KOPT-K1 (cell line): ENCODE measurements around the gene SLC35D1.
"Not testable (repeated sequence)": the region's sequence is repeated elsewhere in the genome, so short reads cannot be mapped to it uniquely, and the experiment has no call there.

ENCODE experiments used
- H3K27ac ChIP-seq: fragments of 200-600 bp; sonication (generic); 2 replicates; pipeline ENCODE4 v1.5.1; 2016; ENCODE audit warnings: antibody characterized with exemption, mild to moderate bottlenecking, low read depth, low read length; ENCODE audit not compliant: poor library complexity, severe bottlenecking
- H3K36me3 ChIP-seq: fragments of 200-600 bp; sonication (generic); 2 replicates; pipeline ENCODE4 v1.5.1; 2017; ENCODE audit warnings: antibody characterized with exemption, mild to moderate bottlenecking, low read length, moderate library complexity; ENCODE audit not compliant: insufficient read depth
- H3K9me3 ChIP-seq: fragments of 200-600 bp; sonication (generic); 2 replicates; pipeline ENCODE4 v1.5.1; 2017; ENCODE audit warnings: antibody characterized with exemption, low read length, mild to moderate bottlenecking; ENCODE audit not compliant: insufficient read depth, poor library complexity, severe bottlenecking

The SLC35D1 gene

GRCh38 chr1:66982561-66983260 lies 71.2 kb downstream of the SLC35D1 start:
- Histone ChIP-seq H3K27ac (no peak overlapping the region), H3K36me3 (peaks cover 84% of the 10 kb centered on the region), H3K9me3 (no peaks in the 10 kb centered on the region)

- Histone ChIP-seq H3K9me3 (no peaks in the 10 kb centered on the region), H3K36me3 (peaks cover 83% of the 10 kb centered on the region), H3K27ac (peak overlapping the region; percentile 77)
These were observed 72.3 kb downstream of the SLC35D1 start for GRCh38 chr1:66981679-66982078.

GRCh38 chr1:66980745-66981367 lies 73.1 kb downstream of the SLC35D1 start:
- H3K9me3 ChIP-seq: no peaks in the 10 kb centered on the region
- H3K27ac ChIP-seq: peak overlapping the region; percentile 77
- H3K36me3 ChIP-seq: peaks cover 83% of the 10 kb centered on the region

GRCh38 chr1:66979621-66980020 lies 74.3 kb downstream of the SLC35D1 start:
- H3K36me3 ChIP-seq: peaks cover 83% of the 10 kb centered on the region

GRCh38 chr1:66978201-66978600 lies 75.7 kb downstream of the SLC35D1 start:
- Histone ChIP-seq H3K9me3 (no peaks in the 10 kb centered on the region), H3K36me3 (peaks cover 83% of the 10 kb centered on the region), H3K27ac (no peak overlapping the region)

More at GRCh38 chr1:66979621-66980020, 74.3 kb downstream of the SLC35D1 start:
- not testable (repeated sequence) for H3K27ac ChIP-seq, H3K9me3 ChIP-seq

- Histone ChIP-seq H3K27ac (no peak overlapping the region), H3K9me3 (peaks cover 8% of the 10 kb centered on the region), H3K36me3 (peaks cover 96% of the 10 kb centered on the region)
These were observed 85.4 kb downstream of the SLC35D1 start for GRCh38 chr1:66968574-66968973.

GRCh38 chr1:66966188-66966873 lies 87.6 kb downstream of the SLC35D1 start:
- H3K9me3 ChIP-seq, H3K27ac ChIP-seq: not testable (repeated sequence)
- H3K36me3 ChIP-seq: peaks cover 98% of the 10 kb centered on the region

- no peak overlapping the region for H3K27ac ChIP-seq
- no peaks in the 10 kb centered on the region for H3K9me3 ChIP-seq
- H3K36me3 ChIP-seq: peaks cover 97% of the 10 kb centered on the region
These were observed 96.0 kb downstream of the SLC35D1 start for GRCh38 chr1:66957938-66958337.

- Histone ChIP-seq H3K9me3 (no peaks in the 10 kb centered on the region), H3K27ac (no peak overlapping the region), H3K36me3 (peaks cover 97% of the 10 kb centered on the region)
These were observed 99.7 kb downstream of the SLC35D1 start for GRCh38 chr1:66954208-66954607.

GRCh38 chr1:66951513-66951912 lies 102.4 kb downstream of the SLC35D1 start:
- Histone ChIP-seq H3K9me3 (no peaks in the 10 kb centered on the region), H3K36me3 (peaks cover 99% of the 10 kb centered on the region), H3K27ac (no peak overlapping the region)
